Activated CD4-positive, alpha-beta T cell treated with anti-CD3 and anti-CD28 coated beads, Interleukin-10, Interleukin-2, amounts not matched to agents 100 ng/mL and 50 ng/mL, durations not matched to agents 16 hours and 8 hours (primary cell): ENCODE measurements around the gene KCNT2.

ENCODE experiments used
- DNase-seq: peaks from one replicate; pipeline ENCODE4 v3.0.0-alpha.2; 2020

KCNT2 gene

GRCh38 chr1:196178083-196178635 lies 430.1 kb downstream of the KCNT2 start:
- no peak for DNase-seq
